Fibroblast of pulmonary artery (primary cell): ENCODE results near the gene HPSE.

ENCODE experiments used
- DNase-seq: peaks from one replicate; pipeline ENCODE4 v3.0.0-alpha.2; 2010; ENCODE audit warnings: low read depth
- H3K4me3 ChIP-seq: replicated peaks from 2 replicates; pipeline ENCODE4 v1.5.1; 2011; ENCODE audit warnings: low read depth, mild to moderate bottlenecking, control low read depth, low read length, moderate library complexity
- TF ChIP-seq, protein P1 (sequence below): IDR thresholded peaks from 2 replicates; pipeline ENCODE4 v1.5.1; 2011; ENCODE audit warnings: mild to moderate bottlenecking, control low read depth, low read length, inconsistent platforms; ENCODE audit errors: missing control alignments

HPSE gene

DNA sequence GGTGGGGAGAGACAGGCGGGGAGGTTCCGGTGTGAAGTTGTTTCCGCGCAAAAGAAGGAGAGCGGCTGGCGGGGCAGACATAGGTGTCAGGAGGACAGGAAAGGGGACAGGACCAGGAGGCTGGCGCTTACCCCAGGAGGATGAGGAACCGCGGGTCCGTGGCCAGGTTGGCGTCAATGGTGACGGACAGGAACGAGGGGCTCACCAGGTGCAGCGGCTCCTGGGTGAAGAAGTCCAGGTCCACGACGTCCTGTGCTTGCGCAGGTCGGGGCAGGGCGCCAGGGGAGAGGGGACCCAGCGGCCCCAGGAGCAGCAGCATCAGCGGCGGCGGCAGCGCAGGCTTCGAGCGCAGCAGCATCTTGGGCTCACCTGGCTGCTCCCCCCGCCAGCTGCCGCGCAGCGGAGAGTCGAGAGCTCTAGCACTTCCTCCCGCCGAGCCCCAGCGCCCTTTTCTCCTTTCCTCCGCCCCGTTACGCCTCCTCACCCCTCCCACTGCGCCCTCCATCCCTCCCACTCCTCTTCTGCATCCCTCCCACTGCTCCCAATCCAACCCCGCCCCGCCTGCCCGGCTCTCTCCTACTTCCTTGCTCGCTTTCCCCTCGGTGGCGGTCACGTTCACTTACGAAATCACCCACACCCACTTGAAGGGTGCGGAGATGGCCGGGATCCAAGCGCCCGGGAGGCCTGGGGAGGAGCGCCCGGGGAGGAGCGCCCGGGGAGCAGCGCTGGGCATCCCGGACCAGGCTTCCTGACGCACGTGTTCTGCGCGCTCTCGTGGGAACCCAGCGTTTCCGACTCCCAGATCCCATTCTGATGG lies at the start of gene HPSE:
Gene HPSE, minus strand, starts transcription at position 424 of the 817 bp plus-strand sequence. Its CDS starts 66 bp downstream, at position 358.
- H3K4me3 ChIP-seq, result peak within 1 kb of the TSS; percentile 62
- peak; percentile 79 for DNase-seq
- TF ChIP-seq, protein P1, sequence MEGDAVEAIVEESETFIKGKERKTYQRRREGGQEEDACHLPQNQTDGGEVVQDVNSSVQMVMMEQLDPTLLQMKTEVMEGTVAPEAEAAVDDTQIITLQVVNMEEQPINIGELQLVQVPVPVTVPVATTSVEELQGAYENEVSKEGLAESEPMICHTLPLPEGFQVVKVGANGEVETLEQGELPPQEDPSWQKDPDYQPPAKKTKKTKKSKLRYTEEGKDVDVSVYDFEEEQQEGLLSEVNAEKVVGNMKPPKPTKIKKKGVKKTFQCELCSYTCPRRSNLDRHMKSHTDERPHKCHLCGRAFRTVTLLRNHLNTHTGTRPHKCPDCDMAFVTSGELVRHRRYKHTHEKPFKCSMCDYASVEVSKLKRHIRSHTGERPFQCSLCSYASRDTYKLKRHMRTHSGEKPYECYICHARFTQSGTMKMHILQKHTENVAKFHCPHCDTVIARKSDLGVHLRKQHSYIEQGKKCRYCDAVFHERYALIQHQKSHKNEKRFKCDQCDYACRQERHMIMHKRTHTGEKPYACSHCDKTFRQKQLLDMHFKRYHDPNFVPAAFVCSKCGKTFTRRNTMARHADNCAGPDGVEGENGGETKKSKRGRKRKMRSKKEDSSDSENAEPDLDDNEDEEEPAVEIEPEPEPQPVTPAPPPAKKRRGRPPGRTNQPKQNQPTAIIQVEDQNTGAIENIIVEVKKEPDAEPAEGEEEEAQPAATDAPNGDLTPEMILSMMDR, result no peak

DNA sequence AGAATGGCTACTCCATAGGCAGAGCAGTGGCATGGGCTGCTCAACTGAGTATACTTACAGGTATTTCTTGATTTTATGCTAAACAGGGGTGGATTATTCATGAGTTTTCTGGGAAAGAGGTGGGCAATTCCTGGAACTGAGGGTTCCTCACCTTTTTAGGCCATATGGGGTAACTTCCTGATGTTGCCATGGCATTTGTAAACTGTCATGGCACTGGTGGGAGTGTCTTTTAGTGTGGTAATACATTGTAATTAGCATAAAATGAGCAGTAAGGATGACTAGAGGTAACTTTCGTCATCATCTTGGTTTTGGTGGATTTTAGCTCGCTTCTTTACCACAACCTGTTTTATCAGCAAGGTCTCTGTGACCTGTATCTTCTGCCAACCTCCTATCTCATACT lies 48.2 kb upstream of the HPSE start:
- DNase-seq, result no peak
- TF ChIP-seq, protein P1, result no peak
- no peak overlapping the region for H3K4me3 ChIP-seq

DNA sequence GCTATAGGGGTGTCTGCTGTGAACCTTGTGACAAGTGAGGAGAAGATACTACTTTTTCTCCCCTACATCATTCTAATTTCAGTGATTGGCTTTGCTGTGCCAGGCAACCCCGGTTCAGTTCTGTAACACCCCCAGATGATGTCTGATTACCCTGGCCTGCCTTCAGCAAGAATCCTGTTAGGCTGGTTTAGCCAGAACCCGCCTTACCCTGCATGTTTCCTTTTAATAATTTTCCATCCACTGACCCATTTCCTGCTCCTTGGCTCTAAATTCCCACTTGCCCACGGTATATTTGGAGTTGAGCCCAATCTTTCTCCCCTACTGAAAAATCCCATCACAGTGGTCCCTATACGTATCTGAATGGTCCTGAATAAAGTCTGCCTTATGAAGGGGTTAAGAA lies 46.5 kb upstream of the HPSE start:
- no peak for DNase-seq
- no peak overlapping the region for H3K4me3 ChIP-seq
- TF ChIP-seq, protein P1, result no peak

DNA sequence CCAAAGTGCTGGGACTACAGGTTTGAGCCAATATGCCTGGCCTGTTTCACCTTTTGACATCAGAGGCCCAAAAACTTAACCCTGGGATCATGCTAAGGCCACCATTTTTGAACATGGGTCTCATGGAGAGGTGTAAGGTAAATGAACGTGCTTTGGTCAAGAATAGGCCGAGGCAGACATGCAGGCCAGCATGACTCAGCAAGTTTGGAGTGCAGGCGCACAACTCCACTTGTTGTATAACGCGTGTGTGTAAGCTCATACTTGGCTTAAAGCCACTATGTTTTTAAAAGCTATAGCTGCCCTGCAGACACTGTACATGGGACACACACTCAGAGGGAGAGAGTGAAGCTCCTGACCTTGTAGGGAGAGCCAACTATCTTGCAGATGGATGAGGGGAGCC lies 43.8 kb upstream of the HPSE start:
- DNase-seq, result no peak
- H3K4me3 ChIP-seq, result no peak overlapping the region
- TF ChIP-seq, protein P1, result no peak

DNA sequence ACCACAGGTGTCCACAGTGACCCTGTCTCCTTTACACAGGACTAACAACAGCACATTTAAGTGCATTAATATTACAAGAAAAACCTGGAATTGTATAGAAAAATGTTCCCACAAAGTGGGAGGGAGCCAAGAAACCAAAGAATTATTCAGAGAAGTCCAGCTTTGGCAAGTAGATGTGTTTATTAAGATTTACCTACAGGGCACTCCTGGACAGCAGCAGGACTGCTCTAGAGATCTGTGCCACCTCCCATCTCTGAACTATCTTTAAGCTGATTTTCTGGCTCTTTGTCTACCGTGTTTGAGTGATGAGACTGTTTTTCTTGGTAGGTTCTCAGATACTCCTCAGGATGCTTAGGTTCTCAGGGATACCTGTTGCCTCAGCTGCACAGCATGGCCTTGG lies 38.3 kb upstream of the HPSE start:
- TF ChIP-seq, protein P1, result no peak
- DNase-seq, result no peak
- no peak overlapping the region for H3K4me3 ChIP-seq

DNA sequence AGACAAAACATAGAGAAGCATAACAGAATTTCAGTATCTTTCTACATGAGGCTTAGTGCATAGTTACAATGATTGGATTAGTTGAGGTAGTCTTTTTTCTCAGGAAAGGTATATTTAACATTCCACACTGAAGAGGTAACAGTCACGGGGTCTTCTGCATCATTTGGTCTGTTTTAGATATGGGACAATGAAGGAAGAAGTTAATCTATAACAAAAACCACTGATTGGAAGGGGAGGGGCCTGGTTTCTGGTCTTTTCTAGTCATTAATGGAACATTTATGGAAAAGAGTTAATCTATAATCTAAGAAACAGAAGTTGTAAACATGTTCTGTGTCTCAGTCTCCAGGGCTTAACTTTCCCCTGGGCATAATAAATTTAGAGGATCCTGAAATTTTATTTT lies 37.3 kb upstream of the HPSE start:
- H3K4me3 ChIP-seq, result no peak overlapping the region
- TF ChIP-seq, protein P1, result no peak
- no peak for DNase-seq

DNA sequence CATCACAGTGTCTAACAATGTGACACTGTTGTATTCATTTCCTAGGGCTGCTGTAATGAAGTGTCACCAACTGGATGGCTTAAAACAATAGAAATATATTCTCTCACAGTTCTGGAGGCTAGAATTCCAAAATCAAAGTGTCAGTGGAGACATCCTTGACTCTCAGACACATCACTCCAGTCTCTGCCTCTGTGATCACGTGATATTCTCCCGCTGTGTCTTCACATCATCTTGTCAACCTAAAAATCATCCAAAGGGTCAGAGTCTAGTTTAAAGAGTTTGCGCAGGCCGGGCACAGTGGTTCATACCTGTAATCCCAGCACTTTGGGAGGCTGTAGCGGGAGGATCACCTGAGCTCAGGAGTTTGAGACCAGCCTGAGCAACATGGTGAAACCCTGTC lies 36.6 kb upstream of the HPSE start:
- H3K4me3 ChIP-seq, result no peak overlapping the region
- DNase-seq, result no peak
- TF ChIP-seq, protein P1, result no peak
